COLO829 (cell line): ENCODE measurements around the gene MNX1.
A peak's percentile ranks its signal among the peaks of the same experiment; 100 is the strongest.

ENCODE experiments used
- DNase-seq: peaks from one replicate; pipeline ENCODE4 v3.0.0; 2012; ENCODE audit warnings: low spot score

The MNX1 gene

DNA sequence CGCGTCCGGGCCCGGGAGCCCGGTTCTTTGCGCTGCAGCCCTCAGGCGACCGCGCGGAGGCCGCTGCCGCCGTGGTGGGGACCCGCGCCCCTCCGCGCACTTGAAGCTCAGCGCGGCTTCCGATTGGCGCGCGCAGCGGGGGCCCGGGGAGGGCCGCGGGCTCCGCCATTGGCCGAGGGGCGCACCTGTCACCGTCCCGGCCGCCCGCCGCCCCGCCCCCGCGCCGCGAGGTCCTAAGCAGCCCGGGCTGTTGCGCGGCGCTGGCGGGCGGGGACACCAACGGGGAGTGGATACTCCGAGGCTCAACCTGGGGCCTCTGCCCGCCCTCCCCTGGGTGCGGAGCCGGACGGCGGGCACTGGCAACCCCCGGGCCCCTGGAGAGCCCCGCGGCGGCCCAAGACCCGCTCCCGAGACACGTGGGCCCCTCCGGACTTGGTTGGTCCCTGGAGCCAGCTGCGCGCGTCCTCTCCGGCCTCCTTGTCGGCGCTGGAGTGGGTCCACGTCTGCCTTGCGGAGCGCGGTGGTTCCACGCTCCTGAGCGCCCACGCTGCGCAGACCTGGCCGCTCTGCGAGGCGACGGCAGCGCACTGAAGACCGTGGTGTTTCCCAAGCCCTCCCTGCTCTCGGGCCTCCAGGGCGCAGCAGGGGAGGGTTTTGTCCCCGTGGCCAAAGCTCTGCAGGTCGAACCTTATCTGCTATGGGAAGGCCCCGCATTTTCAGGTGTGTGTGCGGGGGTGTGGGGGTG lies at the start of gene MNX1:
TSS of gene MNX1 (minus strand) at position 76 of the 745 bp plus-strand sequence. CDS start 313 bp downstream, outside the sequence.
- DNase-seq: no peak

DNA sequence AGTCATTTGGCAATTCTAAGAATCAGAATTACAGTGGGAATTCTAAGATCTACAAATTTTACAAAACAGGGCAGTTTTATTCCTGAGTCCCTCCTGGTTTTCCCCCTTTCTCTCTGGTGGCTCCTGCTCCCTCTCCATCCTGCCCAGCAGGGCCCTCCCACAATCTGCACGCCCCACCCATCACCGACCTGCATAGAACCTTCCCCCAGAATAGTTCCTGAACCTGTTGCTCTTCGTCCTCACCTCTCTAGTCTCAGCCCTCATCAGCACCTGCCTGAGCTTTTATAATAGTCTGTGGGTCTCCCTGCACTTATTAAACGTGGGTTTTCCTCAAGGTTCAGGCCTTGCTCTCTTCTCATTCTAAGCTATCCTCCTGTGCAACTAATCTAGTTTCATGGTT lies 49.1 kb upstream of the MNX1 start:
- no peak for DNase-seq

DNA sequence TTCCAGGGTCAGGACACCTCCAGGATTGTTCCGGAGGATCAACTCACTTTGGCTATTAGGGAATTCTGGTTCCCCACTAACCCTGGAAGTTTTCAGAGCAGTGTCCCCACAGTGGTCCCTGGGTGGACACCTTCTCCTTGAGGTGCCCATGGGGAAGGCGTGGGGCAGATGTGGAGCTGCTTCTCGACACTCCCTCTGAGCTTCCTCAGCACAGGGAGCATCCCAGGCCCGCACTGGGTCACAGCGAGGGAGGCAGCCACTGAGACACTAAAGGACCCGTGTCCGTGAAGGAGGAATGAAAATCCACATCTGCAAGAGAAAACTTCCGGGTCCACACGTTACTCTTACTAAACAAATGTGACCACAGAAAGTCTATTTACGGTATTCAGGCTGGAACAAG lies 48.2 kb upstream of the MNX1 start:
- DNase-seq: no peak

DNA sequence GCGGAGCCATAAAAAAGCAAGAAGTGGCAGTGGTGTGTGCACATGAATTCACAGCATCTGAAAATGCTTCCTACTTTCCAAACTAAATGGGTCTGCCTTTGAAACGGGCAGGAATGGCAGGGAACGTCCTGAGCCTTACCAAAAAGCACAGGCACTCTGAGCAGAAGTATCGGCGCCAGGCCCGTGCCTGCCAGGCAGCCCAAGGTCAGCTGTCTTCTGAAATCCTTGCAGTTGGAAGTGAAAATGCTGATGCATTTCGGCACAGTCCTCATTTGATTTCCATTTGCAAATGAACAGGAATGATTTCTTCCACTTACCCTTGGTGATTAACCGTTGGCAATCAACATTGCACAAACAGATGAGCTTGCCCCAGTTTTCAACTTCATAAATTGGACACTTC lies 47.6 kb upstream of the MNX1 start:
- DNase-seq: no peak

DNA sequence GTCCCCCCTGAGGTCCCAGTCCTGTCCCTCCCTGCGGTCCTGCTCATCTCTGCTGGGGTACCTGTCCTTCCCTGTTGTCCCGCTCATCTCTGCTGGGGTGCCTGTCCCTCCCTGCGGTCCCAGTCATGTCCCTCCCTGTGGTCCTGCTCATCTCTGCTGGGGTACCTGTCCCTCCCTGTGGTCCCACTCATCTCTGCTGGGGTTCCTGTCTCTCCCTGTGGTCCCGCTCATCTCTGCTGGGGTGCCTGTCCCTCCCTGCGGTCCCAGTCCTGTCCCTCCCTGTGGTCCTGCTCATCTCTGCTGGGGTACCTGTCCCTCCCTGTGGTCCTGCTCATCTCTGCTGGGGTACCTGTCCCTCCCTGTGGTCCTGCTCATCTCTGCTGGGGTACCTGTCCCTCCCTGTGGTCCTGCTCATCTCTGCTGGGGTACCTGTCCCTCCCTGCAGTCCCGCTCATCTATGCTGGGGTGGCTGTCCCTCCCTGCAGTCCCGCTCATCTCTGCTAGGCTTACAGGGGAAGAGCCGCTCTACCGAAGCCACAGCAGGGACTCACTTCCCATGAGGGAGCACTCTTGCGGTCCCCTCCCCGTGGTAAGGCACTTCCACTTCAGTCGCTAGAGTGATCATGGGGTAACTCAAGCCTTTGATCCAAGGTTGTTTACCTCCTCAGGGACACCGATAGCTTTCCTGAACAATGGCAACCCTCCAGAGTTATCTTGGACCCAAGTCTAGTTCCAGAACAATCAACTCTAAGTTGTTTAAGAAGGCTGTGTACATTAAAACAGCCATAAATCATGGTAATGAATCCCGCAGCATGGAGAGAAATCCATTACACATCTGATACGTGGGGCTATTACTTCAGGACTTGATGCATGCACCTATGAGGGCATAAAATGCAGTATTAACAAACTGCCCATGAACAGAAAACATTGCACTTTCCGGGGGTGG lies 46.8 kb upstream of the MNX1 start:
- no peak for DNase-seq

DNA sequence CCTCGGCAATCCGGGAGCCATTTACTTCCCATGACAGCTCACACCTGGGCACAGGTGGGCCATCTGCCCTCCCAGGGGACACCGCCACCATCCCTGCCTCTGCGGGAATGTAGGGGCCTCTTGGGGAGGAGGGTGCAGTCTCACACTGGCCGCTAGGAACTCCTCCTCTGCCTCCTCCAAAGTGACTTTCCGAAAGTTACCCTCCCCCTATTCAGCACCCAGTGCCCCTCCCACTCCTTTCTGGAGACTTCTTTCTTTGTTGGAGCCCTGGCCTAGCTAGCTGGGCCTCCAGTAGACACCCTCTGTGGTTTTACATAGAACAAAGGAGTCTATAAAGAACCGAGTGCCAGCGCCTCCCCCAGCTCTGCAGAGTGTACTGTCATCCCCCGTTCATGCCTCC lies 45.8 kb upstream of the MNX1 start:
- DNase-seq: peak; percentile 25

DNA sequence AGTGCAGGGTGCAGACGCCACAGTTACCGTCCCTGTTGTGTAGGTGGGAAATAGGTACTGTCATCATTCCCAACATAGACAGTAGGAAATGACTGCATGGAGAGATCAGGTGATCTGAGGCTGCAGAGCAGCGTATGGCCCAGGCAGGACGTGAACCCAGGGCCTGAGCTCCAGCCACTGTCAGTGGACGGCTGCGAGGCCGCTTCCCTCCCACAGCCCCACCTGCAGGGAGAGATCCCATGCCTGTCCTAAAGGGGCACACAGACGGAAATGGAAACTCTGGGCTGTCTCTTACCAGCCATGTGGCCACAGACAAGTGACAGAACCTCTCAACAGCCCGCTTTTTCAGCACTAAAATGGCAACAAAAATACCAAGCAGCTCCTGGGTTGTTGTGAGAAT lies 44.5 kb upstream of the MNX1 start:
- no peak for DNase-seq

DNA sequence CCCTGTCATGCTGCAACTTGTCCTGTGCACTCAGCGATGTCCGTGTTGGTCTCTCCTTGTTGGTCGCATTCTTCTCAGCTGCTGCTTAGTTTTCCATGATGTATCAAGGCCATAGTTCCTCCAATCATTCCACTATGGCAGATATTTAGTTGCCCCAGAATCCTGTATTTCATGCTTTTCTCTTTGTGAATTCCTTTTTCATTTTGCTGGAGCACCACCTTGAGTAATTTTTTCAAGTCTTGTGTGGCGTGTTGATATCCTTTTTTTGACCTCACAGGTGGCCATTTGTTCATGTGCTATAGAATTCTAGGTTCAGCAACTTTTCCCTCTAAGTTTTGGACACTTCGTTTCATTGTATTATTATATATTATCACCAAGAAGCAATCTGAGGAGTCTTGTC lies 42.7 kb upstream of the MNX1 start:
- no peak for DNase-seq

DNA sequence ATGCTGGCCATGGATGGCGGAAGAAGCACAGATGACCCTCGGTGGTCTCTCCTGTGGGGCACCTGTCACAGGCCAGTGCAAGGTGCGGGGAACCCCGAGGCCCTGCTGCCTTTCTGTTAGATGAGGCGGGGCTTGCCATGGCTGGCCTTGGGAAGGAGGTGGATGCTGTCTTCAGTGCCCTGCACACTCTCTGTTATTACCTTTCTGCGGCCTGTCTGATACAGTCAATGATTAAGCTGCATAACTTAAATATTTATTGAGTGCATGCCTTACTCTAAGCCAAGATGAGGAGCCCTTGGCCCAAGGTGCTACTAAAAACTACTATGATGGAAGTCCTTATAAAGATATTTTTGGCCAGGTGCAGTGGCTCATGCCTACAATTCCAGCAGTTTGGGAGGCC lies 36.7 kb upstream of the MNX1 start:
- no peak for DNase-seq

DNA sequence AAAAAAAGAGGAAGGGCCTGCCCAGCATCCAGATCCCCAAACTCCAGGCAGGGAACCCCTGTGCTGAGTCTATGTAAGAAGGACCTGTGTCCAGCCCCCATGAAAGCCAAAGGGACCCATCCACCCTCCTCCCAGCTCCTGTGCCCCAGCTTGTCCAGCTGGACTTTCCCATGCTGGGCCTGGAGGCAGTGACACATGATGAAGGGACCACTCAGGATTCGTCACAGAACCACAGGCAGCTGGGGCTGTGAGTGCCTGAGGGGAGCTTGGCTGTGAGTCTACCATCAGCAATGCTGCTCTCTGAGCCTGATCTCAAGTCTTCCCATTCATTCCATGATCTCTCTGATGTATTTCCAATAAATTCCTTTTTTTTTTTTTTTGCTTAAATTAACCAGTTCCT lies 36.2 kb upstream of the MNX1 start:
- DNase-seq: peak; percentile 53

DNA sequence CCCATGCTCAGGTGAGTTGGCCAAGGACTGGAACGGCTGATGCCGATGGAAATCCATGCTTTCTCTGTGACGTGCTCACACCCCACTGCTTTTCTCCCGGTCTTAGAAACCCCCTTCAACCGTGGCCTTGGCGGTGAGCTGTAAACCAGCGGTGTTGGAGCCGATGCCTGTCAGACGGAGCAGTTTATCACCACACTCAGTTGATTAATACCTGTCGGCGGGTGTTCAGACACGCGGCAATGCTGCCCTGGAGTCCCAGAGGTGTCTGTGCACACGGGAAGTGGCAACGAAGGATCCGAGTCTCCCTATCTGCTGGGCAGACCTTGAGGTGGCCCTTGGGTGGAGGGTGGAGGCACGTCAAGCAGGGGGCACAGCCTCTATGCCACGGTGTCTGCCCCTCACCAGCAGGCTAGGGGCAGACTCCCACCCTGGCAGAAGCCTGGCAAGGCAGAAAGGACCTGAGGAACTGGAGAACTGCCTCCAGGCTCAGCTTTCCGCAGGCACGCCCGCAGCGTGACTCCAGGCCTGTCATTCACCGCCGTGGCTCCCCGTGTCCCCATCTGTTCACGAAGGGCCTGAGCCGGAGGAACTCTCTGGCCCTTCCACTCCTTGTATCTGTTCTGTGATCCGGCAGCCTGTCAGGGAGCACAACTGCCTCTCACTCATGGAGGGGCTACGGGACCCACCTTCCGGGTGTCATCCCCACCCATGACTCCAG lies 34.6 kb upstream of the MNX1 start:
- DNase-seq: no peak

DNA sequence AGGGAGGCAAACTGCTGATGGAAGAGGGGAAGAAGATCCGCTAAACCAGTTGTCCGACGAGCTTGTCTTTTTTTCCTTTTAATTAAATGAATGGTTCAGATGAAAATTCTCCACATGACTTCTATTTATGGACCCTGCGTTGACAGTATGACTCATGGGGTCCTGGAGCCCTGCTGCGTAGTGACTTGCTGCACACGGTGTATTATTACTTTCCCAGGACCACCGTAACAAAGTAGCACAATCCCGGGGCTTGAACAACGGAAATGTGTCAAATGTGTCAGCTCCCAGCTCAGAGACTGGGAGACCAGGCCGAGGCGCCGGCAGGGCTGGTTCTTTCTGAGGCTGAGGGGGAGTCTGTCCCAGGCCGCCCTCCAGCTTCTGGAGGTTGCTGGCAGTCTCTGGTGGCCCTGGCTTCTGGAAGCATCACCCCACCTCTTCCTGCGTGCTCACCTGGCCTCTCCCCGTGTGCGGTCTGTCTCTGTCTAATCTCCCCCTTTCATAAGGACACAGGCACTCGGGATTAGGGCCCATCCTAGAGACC lies 33.8 kb upstream of the MNX1 start:
- no peak for DNase-seq

DNA sequence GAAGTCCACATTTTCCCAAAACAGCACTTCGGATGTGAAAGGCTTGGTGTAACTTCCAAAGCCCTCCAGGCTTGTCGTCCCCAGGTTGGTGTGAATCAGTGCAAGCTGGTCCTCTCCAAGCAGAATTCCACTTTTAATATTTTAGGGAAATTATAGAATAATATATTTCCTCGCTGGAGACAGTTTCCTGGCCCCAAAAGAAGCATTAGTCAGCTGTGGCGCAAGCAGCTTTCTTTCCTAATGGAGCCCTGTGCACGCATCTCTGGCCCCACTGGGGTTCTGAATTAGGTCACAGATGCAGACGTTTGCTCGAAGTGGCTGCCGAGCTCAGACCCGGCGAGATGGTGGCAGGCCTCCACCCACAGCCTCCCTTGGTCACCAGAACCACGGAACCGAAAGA lies 33.3 kb upstream of the MNX1 start:
- DNase-seq: no peak

DNA sequence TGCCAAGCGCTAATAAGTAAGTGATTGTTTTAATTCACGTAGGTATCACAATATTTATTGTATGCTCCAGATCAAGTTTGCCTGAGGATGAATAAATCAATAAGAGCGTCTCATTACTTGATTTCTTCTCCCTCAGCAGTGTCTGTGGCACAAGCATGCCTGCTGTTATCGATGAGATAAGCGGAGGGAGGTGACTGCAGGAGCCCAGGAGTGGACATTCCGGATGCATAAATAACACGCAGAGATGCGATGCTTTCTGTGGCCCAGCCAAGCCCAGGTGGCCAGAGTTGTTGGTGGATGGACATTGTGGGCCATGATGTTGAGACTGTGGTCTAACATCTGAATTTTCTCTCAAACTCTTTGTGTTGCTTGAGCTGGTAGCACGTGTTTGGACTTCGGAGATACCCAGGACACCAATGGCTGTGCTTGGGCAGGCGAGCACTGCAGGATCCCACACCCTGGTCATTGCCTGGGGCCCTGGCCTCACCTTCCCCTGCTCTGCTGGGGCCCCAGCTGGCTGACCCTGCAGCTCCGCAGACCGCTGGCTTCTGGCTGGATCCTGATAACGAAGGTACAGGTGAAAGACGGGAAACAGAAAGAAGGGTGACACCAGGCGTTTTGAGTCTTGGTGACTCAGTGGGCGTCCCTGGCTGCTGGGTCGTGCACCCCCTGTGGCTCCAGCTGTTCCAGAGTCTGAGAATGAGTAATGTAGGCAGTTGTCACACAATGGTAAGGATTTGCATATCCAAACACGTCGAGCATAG lies 31.2 kb upstream of the MNX1 start:
- DNase-seq: no peak

DNA sequence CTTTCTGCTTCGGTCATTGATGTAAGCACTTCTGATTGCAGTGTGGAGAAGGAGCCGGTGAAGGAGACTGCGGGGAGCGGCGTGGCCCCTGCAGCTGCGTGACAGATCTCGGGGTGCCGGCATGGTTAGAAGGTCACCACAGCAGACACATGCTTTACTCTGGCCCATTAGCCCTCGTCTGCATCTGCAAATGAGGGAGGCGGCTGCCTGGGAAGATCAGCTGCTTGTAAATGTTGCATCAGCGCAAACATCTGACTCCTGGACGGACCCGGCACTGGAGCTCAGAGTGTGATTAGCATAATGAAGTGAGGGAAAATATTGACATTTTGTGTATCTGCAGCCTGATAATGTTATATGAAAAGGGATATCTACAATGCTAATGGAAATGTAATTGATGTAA lies 30.5 kb upstream of the MNX1 start:
- no peak for DNase-seq

DNA sequence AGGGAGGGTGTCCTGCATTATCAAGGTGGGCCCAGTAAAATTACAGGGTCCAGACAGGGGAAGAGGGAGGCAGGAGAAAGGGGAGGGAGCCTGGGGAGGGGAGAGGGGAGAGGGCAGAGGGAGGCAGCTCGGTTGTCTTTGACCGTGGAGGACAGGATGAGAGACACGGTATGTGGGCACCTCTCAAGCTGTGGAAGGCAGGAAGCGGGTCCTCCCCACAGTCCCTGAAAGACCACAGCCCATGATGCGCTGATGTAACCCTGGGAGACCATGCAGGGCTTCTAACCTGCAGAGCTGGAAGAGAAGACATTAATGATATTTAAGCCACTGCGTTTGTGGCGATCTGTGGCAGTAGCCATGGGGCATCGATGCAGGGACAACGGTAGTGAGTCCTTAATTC lies 27.2 kb upstream of the MNX1 start:
- no peak for DNase-seq

DNA sequence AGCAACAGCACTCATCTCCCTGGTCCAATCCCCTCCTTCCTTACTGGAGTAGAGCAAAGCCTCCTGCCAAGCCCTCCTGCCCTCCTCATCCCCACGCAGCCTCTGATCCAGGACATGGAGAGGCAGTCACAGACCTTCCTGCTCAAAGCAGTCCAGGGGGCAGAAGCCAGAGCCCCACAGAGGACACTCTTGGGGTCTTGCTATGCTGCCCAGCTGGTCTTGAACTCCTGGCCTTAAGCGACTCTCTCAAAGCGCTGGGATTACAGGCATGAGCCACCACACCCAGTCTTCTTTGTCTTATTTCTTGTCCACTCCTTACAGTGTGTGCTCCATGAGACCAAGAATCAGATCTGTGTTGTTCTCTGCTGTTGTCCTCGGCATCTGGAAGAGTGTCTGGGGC lies 26.6 kb upstream of the MNX1 start:
- DNase-seq: no peak

DNA sequence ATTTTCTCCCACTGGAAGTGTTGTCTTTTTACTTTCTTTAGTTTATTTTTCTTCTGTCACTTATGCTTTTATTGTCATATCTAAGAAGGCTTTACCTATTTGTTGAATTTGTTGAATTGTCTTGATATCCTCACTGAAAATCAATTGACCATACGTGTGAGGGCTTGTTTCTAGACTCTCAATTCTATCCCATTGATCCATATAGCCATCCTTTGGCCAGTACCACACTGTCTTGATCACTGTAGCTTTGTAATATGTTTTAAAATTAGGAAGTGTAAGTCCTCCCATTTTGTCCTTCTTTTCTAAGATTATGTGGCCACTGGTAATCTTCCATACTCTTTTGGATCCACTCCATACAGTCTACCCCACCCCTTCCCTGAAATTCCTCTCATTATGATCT lies 25.5 kb upstream of the MNX1 start:
- no peak for DNase-seq

DNA sequence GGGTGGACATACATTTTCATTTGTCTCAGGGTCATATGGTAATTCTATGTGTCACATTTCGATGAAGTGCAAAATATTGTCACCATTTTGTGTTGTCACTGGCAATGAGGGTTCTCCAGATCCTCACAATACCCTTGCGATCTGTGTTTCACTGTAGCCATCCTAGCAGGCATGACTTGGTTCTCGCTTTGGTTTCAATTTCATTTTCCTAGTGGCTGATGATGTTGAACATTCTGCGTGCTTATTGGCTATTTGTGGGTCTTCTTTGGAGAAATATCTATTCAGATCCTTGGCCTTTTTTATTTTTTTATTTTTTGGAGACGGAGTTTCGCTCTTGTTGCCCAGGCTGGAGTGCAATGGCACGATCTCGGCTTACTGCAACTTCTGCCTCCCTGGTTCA lies 24.8 kb upstream of the MNX1 start:
- no peak for DNase-seq

DNA sequence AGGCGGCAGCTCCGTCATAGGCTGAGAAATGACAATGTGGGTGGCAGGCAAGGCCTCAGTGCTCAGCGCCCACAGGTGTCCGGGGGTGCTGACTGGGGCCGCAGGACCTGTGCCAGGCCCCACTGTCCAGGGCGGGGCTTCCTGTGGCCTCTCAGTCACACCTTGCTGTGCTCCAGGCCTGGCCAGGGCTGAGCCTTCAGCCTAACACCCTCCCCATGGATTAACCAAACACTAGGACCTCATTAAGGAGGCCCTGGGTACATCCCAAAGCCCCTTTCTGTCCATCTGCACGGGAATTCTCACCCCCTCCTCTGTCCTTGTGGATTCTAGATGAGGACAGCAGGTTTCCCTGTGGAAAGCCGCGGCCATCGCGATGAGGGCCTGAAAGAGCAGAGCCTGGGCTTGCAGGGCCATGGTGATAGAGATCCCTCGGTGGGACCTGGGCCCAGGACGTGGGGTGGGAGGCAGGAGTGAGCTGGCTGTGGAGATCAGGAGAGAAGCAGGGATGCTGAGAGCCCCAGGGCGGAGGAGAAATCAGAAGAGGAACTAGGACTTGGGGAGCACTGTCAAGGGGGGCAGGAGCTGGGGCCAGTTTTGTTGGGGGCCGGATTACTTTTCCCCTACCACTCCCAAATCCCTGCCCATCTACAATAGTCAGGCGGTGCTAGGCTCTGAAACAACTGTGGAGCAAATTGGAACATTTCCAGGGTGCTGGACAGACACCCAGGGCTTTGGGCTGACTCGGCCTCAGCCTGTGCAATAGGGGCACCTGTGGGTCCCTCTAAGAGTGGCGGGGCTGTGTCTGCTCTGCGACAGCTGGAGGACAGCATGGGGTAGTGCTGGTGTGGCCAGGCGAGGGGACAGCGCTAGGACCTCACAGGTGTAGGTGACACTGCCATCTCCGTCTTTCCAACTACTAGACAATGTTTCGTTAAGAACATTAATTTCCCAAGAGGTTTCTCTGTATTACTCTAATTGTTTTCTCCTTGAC lies 23.3 kb upstream of the MNX1 start:
- no peak for DNase-seq
